Measurements from ENCODE around the gene BAX. TPM values are rescaled to one million over a fixed set of nuclear protein-coding genes. Genes with fewer than 3 reads are reported as not detected.

The BAX gene
- total RNA-seq, 1 donor from 2014 or later, result 58.9 TPM

Other genes with a start within 250 kb of the BAX start
- 0.56 TPM for gene MAMSTR, start 235.2 kb upstream of the BAX start, total RNA-seq
- 7.3 TPM for gene RASIP1, start 214.3 kb upstream of the BAX start, total RNA-seq
- 1.3 TPM for gene IZUMO1, start 208.0 kb upstream of the BAX start, total RNA-seq
- 6.1 TPM for gene FUT1, start 202.2 kb upstream of the BAX start, total RNA-seq
- gene FGF21, start 199.4 kb upstream of the BAX start, total RNA-seq, result not detected
- 31.0 TPM for gene BCAT2, start 143.8 kb upstream of the BAX start, total RNA-seq
- gene HSD17B14, start 118.4 kb upstream of the BAX start, total RNA-seq, result 0.40 TPM
- 8.1 TPM for gene PLEKHA4, start 86.3 kb upstream of the BAX start, total RNA-seq
- 30.0 TPM for gene PPP1R15A, start 82.5 kb upstream of the BAX start, total RNA-seq
- gene TULP2, start 56.1 kb upstream of the BAX start, total RNA-seq, result 0.24 TPM
- 104 TPM for gene NUCB1, start 54.6 kb upstream of the BAX start, total RNA-seq
- gene DHDH, start 21.2 kb upstream of the BAX start, total RNA-seq, result 1.2 TPM
- 417 TPM for gene FTL, start 10.4 kb downstream of the BAX start, total RNA-seq
- 50.8 TPM for gene GYS1, start 38.4 kb downstream of the BAX start, total RNA-seq
- gene RUVBL2, start 39.0 kb downstream of the BAX start, total RNA-seq, result 79.0 TPM
- not detected for gene LHB, start 62.2 kb downstream of the BAX start, total RNA-seq
- not detected for gene CGB3, start 69.5 kb downstream of the BAX start, total RNA-seq
- not detected for gene CGB2, start 77.0 kb downstream of the BAX start, total RNA-seq
- not detected for gene CGB1, start 82.0 kb downstream of the BAX start, total RNA-seq
- gene CGB5, start 89.0 kb downstream of the BAX start, total RNA-seq, result not detected
- gene CGB8, start 94.2 kb downstream of the BAX start, total RNA-seq, result not detected
- gene CGB7, start 102.9 kb downstream of the BAX start, total RNA-seq, result 0.52 TPM
- 5.6 TPM for gene NTF4, start 109.9 kb downstream of the BAX start, total RNA-seq
- not detected for gene KCNA7, start 117.8 kb downstream of the BAX start, total RNA-seq
- gene SNRNP70, start 130.6 kb downstream of the BAX start, total RNA-seq, result 82.3 TPM
- 11.7 TPM for gene LIN7B, start 159.5 kb downstream of the BAX start, total RNA-seq
- gene C19orf73, start 164.3 kb downstream of the BAX start, total RNA-seq, result 1.3 TPM
- 9.2 TPM for gene PPFIA3, start 164.7 kb downstream of the BAX start, total RNA-seq
- 0.24 TPM for gene HRC, start 200.5 kb downstream of the BAX start, total RNA-seq
- 12.1 TPM for gene TRPM4, start 202.9 kb downstream of the BAX start, total RNA-seq

Data from esophagus mucosa (tissue), 1 donor.